H1 (cell line): Measurements from ENCODE around the gene SCN8A. TPM values are rescaled to one million over a fixed set of nuclear protein-coding genes. Genes with fewer than 3 reads are reported as not detected.

Experiments used
- polyA plus RNA-seq, 7 experiments: library from polyadenylated mRNA; depleted of rRNA in 3 of 7; stranded (reverse) in 5 of 7; unstranded in 2 of 7; fragments of >200 nt in 5 of 7; fragments of 200-250 nt in 2 of 7; gene quantifications; 1 replicate in 5 of 7; 2 replicates in 1 of 7; 4 replicates in 1 of 7; pipeline versions ENCODE4 v1.2.1 to v1.2.3, GENCODE V29; 2011 to 2013; ENCODE audit warnings: missing spikeins in 2 of 7, mixed read lengths in 2 of 7
- total RNA-seq: library from RNA; stranded (reverse); fragmentation: NEBNext Ultra II Directional; extraction: Animal tissue kit (Norgen Biotek cat#: 25700); gene quantifications from 2 replicates; pipeline ENCODE4 v1.2.1, GENCODE V29; 2021
- TF ChIP-seq, protein P1 (sequence below): IDR thresholded peaks from 2 replicates; pipeline ENCODE4 v1.6.1; 2012; ENCODE audit warnings: inconsistent platforms

The SCN8A gene
- total and polyA plus RNA-seq, 2 of the 8 experiments (the other 6 are each of a cell fraction or from before 2014, with no cell fraction given): 6.3 to 10.7 TPM

DNA sequence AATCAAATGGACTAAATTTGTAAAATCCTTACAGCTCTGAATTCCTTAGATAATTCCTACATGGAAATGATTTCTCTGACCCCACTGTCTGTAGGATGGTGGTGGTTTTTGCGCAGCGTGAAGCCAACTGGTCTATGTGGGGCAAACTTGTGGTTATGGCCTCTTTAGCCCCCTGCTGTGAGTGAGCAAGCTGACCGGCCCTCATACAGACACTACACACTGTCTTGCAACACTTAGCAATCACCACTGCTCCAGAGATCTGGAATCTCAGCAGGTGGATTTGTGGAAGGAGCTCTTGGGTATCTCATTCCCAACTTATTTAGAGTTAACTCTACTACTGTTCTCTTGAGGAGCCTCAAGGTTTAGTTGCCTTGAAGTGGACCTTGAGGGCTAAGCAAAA, 70.2 kb downstream of the SCN8A start (continued):
- TF ChIP-seq, protein P1, sequence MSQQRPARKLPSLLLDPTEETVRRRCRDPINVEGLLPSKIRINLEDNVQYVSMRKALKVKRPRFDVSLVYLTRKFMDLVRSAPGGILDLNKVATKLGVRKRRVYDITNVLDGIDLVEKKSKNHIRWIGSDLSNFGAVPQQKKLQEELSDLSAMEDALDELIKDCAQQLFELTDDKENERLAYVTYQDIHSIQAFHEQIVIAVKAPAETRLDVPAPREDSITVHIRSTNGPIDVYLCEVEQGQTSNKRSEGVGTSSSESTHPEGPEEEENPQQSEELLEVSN: no peak
